ENCODE data around the gene NOA1.

DNA sequence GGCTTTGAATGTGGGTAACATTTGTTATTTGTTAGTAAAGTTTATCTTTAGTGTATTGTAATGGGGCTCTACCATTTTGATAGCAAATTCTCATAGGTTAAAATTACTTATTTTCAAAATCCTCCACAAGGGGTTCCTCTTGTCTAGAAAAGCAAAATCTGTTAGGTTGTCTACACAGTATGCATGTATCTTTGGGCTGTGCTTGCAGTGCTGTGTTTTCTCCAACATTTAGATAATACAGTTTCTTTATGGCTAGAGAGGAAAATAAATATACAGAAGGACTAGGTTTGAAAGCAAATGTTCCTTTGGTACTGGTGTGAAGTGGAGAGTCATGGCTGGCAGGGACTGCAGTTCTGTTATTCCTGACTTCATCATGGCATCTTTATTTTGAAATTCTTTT is 41.6 kb upstream of the NOA1 start:
- TF ChIP-seq EZH2phosphoT487 (IDR thresholded peaks at IDR 0.05; ENCODE audit: insufficient read depth, low read depth) = no peak
- no peak for TF ChIP-seq EZH2 (IDR thresholded peaks at IDR 0.05; ENCODE audit: insufficient read depth, poor library complexity, severe bottlenecking)
